Right renal cortex interstitium (tissue), 3 donors: ENCODE measurements around the gene FREM3. TPM values are rescaled to one million over a fixed set of nuclear protein-coding genes. Genes with fewer than 3 reads are reported as not detected.

Source experiments
- polyA plus RNA-seq, 3 donors: library from polyadenylated mRNA; unstranded; fragments of 120-200 nt; gene quantifications; one replicate each; pipeline ENCODE4 v1.2.1, GENCODE V29; 2013; ENCODE audit not compliant: insufficient read length in 3 of 3

Gene FREM3
- polyA plus RNA-seq, 3 donors: 0.10 to 0.35 (median 0.19) TPM

Other genes starting within 250 kb of the FREM3 start
- 100 to 1,000 TPM; 134 to 143 (median 140) TPM for gene SMARCA5, start 187.0 kb downstream of the FREM3 start, polyA plus RNA-seq
- gene GYPE, start 204.9 kb upstream of the FREM3 start, polyA plus RNA-seq: 1 to 10 TPM; 2.6 to 4.0 (median 2.9) TPM